AG09309 (cell line): Measurements from ENCODE around the gene IFNG-AS1.

Source experiments
- DNase-seq: peaks from one replicate; pipeline ENCODE4 v3.0.0-alpha.2; 2010; ENCODE audit warnings: low read depth
- H3K4me3 ChIP-seq: 2 replicates; pipeline ENCODE4 v1.5.1; 2011; ENCODE audit warnings: mild to moderate bottlenecking, low read depth, low read length, moderate library complexity; ENCODE audit not compliant: control insufficient read depth
- TF ChIP-seq, protein P1 (sequence below): IDR thresholded peaks from 2 replicates; pipeline ENCODE4 v1.5.1; 2011; ENCODE audit warnings: mild to moderate bottlenecking, low read depth, low read length, inconsistent platforms; ENCODE audit not compliant: insufficient read depth, control insufficient read depth; ENCODE audit errors: missing control alignments

IFNG-AS1 gene

GRCh38 chr12:68065163-68065562 lies 75.9 kb downstream of the IFNG-AS1 start:
- TF ChIP-seq, protein P1, sequence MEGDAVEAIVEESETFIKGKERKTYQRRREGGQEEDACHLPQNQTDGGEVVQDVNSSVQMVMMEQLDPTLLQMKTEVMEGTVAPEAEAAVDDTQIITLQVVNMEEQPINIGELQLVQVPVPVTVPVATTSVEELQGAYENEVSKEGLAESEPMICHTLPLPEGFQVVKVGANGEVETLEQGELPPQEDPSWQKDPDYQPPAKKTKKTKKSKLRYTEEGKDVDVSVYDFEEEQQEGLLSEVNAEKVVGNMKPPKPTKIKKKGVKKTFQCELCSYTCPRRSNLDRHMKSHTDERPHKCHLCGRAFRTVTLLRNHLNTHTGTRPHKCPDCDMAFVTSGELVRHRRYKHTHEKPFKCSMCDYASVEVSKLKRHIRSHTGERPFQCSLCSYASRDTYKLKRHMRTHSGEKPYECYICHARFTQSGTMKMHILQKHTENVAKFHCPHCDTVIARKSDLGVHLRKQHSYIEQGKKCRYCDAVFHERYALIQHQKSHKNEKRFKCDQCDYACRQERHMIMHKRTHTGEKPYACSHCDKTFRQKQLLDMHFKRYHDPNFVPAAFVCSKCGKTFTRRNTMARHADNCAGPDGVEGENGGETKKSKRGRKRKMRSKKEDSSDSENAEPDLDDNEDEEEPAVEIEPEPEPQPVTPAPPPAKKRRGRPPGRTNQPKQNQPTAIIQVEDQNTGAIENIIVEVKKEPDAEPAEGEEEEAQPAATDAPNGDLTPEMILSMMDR, result no peak
- no peak overlapping the region for H3K4me3 ChIP-seq
- no peak for DNase-seq

GRCh38 chr12:68065687-68066086 lies 76.4 kb downstream of the IFNG-AS1 start:
- DNase-seq, result no peak
- no peak overlapping the region for H3K4me3 ChIP-seq
- TF ChIP-seq, protein P1, result no peak

DNA sequence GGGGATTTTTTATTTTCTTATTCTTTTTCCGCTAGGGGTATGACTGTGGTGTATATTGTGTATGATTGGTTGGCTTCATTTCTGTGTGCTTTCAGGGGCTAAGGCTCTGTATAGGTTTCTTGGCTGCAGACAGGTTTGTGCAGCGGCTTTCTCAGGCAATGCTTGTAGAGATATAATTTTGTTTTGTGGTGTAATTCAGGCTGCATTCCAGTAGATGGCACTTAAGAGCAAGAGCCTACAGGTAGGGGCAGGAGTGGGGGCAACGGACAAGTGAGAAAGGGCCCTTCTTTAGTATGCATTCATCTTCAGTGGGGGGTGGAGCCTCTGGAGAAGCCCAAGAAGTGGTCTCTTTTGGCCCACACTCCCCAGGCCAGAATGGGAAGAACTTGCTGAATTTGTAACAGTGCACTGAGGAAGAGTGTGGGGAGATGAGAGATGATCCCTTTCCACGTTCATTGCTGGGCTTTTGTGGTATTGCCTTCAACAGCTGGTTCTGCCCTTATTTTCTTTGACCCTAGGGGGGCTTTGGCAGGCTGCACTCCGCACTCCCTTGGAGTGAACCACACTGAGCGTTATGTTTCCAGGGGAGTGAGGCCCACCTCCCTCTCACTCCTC lies 78.6 kb downstream of the IFNG-AS1 start:
- H3K4me3 ChIP-seq, result no peak overlapping the region
- no peak for DNase-seq
- TF ChIP-seq, protein P1, result peak; percentile 54

DNA sequence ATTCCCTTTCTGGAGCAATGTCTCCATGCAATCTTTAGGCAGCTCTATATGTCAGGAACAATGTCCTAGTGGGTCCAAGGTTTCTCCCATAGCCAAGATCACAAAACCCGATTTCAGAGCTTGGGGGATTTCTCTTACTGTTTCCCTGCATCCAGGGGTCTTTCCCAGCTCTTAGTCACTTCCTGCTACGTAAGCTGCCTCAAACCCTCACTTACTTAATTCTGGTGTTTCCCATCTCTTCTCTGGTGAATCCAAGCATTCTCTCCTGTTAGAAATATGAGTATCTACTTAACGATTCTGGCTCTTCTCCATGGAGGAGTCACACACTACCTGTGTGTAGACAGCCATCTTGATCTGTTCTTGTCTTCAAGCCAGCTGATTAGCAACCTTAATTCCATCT lies 80.0 kb downstream of the IFNG-AS1 start:
- DNase-seq, result no peak
- TF ChIP-seq, protein P1, result no peak
- H3K4me3 ChIP-seq, result no peak overlapping the region
